Loucy (cell line): ENCODE data around the gene ATP1A4.

Source experiments
- H2AFZ ChIP-seq: fragments of 200-600 bp; sonication (generic); 2 replicates; pipeline ENCODE4 v1.6.0; 2016; ENCODE audit warnings: antibody characterized with exemption, mild to moderate bottlenecking, low read length, moderate library complexity
- H3F3A ChIP-seq: fragments of 200-600 bp; 2 replicates; pipeline ENCODE4 v1.6.0; 2016; ENCODE audit warnings: antibody characterized with exemption, low read depth, mild to moderate bottlenecking
- H3K27me3 ChIP-seq: fragments of 200-600 bp; sonication (generic); 2 replicates; pipeline ENCODE4 v1.6.1; 2014; ENCODE audit warnings: low read length, mild to moderate bottlenecking; ENCODE audit not compliant: insufficient read depth, poor library complexity, severe bottlenecking
- H3K36me3 ChIP-seq: fragments of 200-600 bp; sonication (generic); 2 replicates; pipeline ENCODE4 v1.6.1; 2016; ENCODE audit warnings: low read length; ENCODE audit not compliant: insufficient read depth
- H3K4me1 ChIP-seq: fragments of 200-600 bp; sonication (generic); 2 replicates; pipeline ENCODE4 v1.5.1; 2014; ENCODE audit warnings: low read length, mild to moderate bottlenecking; ENCODE audit not compliant: insufficient read depth, poor library complexity, severe bottlenecking
- H3K4me2 ChIP-seq: fragments of 200-600 bp; sonication (generic); 2 replicates; pipeline ENCODE4 v1.6.0; 2014; ENCODE audit warnings: antibody characterized with exemption, low read length, low read depth, mild to moderate bottlenecking; ENCODE audit not compliant: poor library complexity, severe bottlenecking
- H3K4me3 ChIP-seq: fragments of 200-600 bp; sonication (generic); 2 replicates; pipeline ENCODE4 v1.5.1; 2014; ENCODE audit warnings: low read length, mild to moderate bottlenecking, mixed read lengths; ENCODE audit not compliant: poor library complexity, severe bottlenecking
- H3K79me2 ChIP-seq: fragments of 200-600 bp; sonication (generic); 2 replicates; pipeline ENCODE4 v1.6.1; 2014; ENCODE audit warnings: low read length; ENCODE audit not compliant: insufficient read depth
- H3K9ac ChIP-seq: fragments of 200-600 bp; sonication (generic); 2 replicates; pipeline ENCODE4 v1.6.0; 2014; ENCODE audit warnings: mild to moderate bottlenecking, low read depth, low read length, moderate library complexity; ENCODE audit not compliant: poor library complexity, severe bottlenecking
- H3K9me2 ChIP-seq: fragments of 200-600 bp; sonication (generic); replicated peaks from 2 replicates; pipeline ENCODE4 v1.6.1; 2016; ENCODE audit warnings: low read depth, low read length, mixed read lengths
- H3K9me3 ChIP-seq: fragments of 200-600 bp; sonication (generic); 2 replicates; pipeline ENCODE4 v1.6.1; 2014; ENCODE audit warnings: mild to moderate bottlenecking, antibody characterized with exemption, low read length, low read depth; ENCODE audit not compliant: insufficient read depth
- H4K20me1 ChIP-seq: fragments of 200-600 bp; sonication (generic); 2 replicates; pipeline ENCODE4 v1.6.0; 2014; ENCODE audit warnings: antibody characterized with exemption, low read length, mild to moderate bottlenecking; ENCODE audit not compliant: insufficient read depth, poor library complexity, severe bottlenecking
- EZH2phosphoT487 ChIP-seq: fragments of 200-600 bp; IDR thresholded peaks from 2 replicates; pipeline ENCODE4 v1.6.1; 2018; ENCODE audit warnings: antibody characterized with exemption, mild to moderate bottlenecking, moderate library complexity, borderline replicate concordance
- TF ChIP-seq, protein P1 (sequence below): fragments of 200-600 bp; sonication (generic); conservative IDR thresholded peaks from 2 replicates; pipeline ENCODE4 v1.5.1; 2014; ENCODE audit warnings: mild to moderate bottlenecking, antibody characterized with exemption, low read length

Gene ATP1A4

DNA sequence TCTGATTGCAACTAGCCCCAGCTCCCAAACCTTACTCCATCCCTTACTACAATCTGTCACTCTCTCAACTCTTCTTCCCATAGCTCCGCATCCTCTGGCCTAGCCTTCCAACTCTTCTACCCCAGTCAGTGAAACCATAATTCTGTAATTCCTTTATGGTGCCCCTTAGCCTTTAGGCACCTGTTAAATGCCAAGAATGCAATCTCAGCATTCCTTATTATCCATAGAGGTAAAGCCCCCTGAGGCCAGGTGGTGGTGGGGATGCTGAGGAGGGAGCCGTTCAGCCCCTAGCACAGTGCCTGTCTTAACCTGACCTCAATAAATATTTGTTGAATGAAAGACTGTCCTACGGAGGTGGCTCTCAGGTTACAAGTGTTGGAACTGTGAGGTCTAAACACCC lies 21.8 kb upstream of the ATP1A4 start:
- Histone ChIP-seq H3K9me2 (no peaks in the 10 kb centered on the region), H3K79me2 (no peaks in the 10 kb centered on the region), H3K36me3 (no peaks in the 10 kb centered on the region), H3K9ac (no peak overlapping the region), H3K27me3 (no peaks in the 10 kb centered on the region), H3K4me1 (no peaks in the 10 kb centered on the region), H3K9me3 (no peaks in the 10 kb centered on the region), H3K4me2 (no peak overlapping the region), H4K20me1 (no peaks in the 10 kb centered on the region), H3K4me3 (no peak overlapping the region), H3F3A (no peaks in the 10 kb centered on the region), H2AFZ (no peak overlapping the region)
- no peak for TF ChIP-seq EZH2phosphoT487
- TF ChIP-seq, protein P1, sequence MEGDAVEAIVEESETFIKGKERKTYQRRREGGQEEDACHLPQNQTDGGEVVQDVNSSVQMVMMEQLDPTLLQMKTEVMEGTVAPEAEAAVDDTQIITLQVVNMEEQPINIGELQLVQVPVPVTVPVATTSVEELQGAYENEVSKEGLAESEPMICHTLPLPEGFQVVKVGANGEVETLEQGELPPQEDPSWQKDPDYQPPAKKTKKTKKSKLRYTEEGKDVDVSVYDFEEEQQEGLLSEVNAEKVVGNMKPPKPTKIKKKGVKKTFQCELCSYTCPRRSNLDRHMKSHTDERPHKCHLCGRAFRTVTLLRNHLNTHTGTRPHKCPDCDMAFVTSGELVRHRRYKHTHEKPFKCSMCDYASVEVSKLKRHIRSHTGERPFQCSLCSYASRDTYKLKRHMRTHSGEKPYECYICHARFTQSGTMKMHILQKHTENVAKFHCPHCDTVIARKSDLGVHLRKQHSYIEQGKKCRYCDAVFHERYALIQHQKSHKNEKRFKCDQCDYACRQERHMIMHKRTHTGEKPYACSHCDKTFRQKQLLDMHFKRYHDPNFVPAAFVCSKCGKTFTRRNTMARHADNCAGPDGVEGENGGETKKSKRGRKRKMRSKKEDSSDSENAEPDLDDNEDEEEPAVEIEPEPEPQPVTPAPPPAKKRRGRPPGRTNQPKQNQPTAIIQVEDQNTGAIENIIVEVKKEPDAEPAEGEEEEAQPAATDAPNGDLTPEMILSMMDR = no peak

DNA sequence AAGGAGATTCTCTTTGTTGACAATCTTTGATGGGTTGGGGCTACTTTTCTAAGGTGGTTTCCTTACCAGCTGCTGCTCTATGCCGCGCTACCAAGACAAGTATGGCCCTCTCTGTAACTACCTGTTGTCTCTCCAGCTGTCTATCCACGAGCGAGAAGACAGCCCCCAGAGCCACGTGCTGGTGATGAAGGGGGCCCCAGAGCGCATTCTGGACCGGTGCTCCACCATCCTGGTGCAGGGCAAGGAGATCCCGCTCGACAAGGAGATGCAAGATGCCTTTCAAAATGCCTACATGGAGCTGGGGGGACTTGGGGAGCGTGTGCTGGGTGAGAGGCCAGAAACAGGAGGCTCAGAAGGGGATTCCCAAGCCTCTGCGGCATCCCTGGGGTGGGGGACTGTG lies 21.4 kb upstream of the ATP1A4 start:
- Histone ChIP-seq H3K4me3 (no peak overlapping the region), H3K4me1 (no peaks in the 10 kb centered on the region), H3K36me3 (no peaks in the 10 kb centered on the region), H2AFZ (no peak overlapping the region), H3K9me3 (no peaks in the 10 kb centered on the region), H3F3A (no peaks in the 10 kb centered on the region), H3K9ac (no peak overlapping the region), H4K20me1 (no peaks in the 10 kb centered on the region), H3K27me3 (no peaks in the 10 kb centered on the region), H3K9me2 (no peaks in the 10 kb centered on the region), H3K79me2 (no peaks in the 10 kb centered on the region), H3K4me2 (no peak overlapping the region)
- TF ChIP-seq, protein P1 = no peak
- TF ChIP-seq EZH2phosphoT487 = no peak

DNA sequence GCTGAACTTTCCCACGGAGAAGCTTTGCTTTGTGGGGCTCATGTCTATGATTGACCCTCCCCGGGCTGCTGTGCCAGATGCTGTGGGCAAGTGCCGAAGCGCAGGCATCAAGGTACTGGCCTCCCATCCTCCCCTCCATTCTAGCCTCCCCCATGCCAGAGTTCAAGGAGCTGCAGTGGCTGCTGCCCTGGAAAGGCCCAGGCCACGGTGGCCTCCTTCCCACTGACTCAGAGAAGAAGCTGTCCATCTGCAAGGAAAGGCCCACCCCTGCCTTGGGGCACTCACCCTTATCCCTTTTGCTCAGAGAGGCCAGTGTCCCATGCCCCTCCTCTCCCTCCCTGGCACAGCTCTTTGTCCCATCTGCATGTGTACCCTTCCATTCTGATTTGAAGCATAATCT lies 20.9 kb upstream of the ATP1A4 start:
- H3K4me2 ChIP-seq = no peak overlapping the region
- no peak overlapping the region for H2AFZ ChIP-seq
- no peaks in the 10 kb centered on the region for H3K79me2 ChIP-seq
- no peaks in the 10 kb centered on the region for H4K20me1 ChIP-seq
- H3K4me3 ChIP-seq = no peak overlapping the region
- no peaks in the 10 kb centered on the region for H3K27me3 ChIP-seq
- H3K4me1 ChIP-seq = no peaks in the 10 kb centered on the region
- H3K9ac ChIP-seq = no peak overlapping the region
- H3K9me3 ChIP-seq = no peaks in the 10 kb centered on the region
- TF ChIP-seq, protein P1 = no peak
- no peak for TF ChIP-seq EZH2phosphoT487
- H3K9me2 ChIP-seq = no peaks in the 10 kb centered on the region
- no peaks in the 10 kb centered on the region for H3F3A ChIP-seq
- no peaks in the 10 kb centered on the region for H3K36me3 ChIP-seq
